ENCODE measurements around the gene PTPRG. TPM values are rescaled to one million over a fixed set of nuclear protein-coding genes. Genes with fewer than 3 reads are reported as not detected.

The PTPRG gene
- total RNA-seq, 1 experiment from 2014 or later, result 32.1 TPM

DNA sequence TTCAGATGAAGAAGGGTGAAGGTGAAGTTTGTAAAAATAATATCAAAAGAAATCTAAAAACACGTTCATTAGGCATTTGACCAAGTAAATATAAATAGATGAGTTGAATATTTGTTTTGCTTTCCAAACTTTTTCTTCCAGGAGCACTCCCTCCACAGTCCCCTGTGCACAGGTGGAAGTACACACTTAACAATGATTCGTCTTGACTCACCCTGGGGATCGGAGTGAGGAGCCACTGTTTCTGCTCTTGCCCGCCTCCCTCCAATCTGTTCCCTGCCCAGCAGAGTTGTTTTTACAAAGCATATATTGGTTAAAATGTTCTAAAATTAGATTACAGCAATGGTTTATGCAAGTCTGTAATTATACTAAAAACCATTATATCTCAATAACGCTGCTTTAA lies 175.1 kb downstream of the PTPRG start:
- H3K27ac ChIP-seq (ENCODE audit: low read depth, low read length), result no peak overlapping the region
- TF ChIP-seq SP1 (IDR thresholded peaks at IDR 0.05; ENCODE audit: low read depth) (no peak), FOSL1 (IDR thresholded peaks at IDR 0.05; ENCODE audit: low read depth) (0 out of 2 replicates have a peak, but pooled peaks have one; percentile 13)
- ChIA-PET POLR2A (no interaction called here), CTCF (no interaction called here), RAD21 (ENCODE audit: low non-redundant PET in 1 of 2, low total read pairs in 2 of 2, uncharacterized antibody in 2 of 2, unreplicated experiment in 2 of 2) (no interaction called here)
- H3K9me2 ChIP-seq (ENCODE audit: insufficient read depth), result no peaks in the 10 kb centered on the region
- BruUV-seq (replicated peaks), result no TSS peak
- ATAC-seq, result no peak
- no peak for DNase-seq (ENCODE audit: low read depth, low spot score)
- H3K9ac ChIP-seq (ENCODE audit: low read length), result no peak overlapping the region
- H2AFZ ChIP-seq (ENCODE audit: low read depth, low read length, poor library complexity, severe bottlenecking), result no peak overlapping the region
- H3K27me3 ChIP-seq (ENCODE audit: insufficient read depth, low read length), result no peaks in the 10 kb centered on the region
- no peak overlapping the region for H3K4me2 ChIP-seq (ENCODE audit: low read length)
- intact Hi-C loops (cut with micrococcal nuclease), result no loop called here
- H3K4me3 ChIP-seq (replicated peaks in 1 of 2; ENCODE audit: low read depth in 1 of 2, low read length in 2 of 2), result no peak overlapping the region
- peaks cover 11% of the 10 kb centered on the region; the same call in 1 of the 2 replicates for H3K79me2 ChIP-seq (ENCODE audit: insufficient read depth, low read length)
- no peaks in the 10 kb centered on the region for H4K20me1 ChIP-seq (ENCODE audit: insufficient read depth)
- H3K36me3 ChIP-seq (ENCODE audit: control insufficient read depth in 1 of 2, insufficient read depth in 2 of 2, low read length in 2 of 2), result no peaks in the 10 kb centered on the region
- H3K9me3 ChIP-seq (ENCODE audit: control insufficient read depth in 1 of 2, insufficient read depth in 1 of 2, low read depth in 1 of 2, low read length in 2 of 2), result no peaks in the 10 kb centered on the region
- H3K4me1 ChIP-seq (ENCODE audit: control insufficient read depth in 1 of 2, insufficient read depth in 2 of 2, low read length in 2 of 2), result no peaks in the 10 kb centered on the region

DNA sequence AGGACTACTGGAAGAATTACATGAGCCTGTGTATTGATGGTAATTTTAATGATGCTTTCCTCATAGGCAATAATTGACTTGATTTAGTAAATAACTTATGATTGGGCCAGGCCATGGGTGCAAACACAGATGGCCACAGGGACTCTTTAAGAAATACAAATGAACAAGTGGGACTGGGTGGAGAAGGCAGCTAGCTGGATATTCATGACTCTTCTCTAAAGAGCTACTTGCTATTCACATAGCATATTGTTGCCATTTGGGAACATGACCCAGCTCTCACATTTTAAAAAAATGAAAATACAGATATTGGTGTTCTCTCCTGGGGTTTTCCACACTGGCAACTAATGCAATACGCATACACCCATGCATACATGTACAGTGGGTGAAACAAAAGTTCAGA lies 178.3 kb downstream of the PTPRG start:
- H3K4me1 ChIP-seq (ENCODE audit: control insufficient read depth in 1 of 2, insufficient read depth in 2 of 2, low read length in 2 of 2), result no peaks in the 10 kb centered on the region
- H2AFZ ChIP-seq (ENCODE audit: low read depth, low read length, poor library complexity, severe bottlenecking), result no peak overlapping the region
- BruUV-seq (replicated peaks), result no TSS peak
- H3K27me3 ChIP-seq (ENCODE audit: insufficient read depth, low read length), result no peaks in the 10 kb centered on the region
- no peaks in the 10 kb centered on the region for H4K20me1 ChIP-seq (ENCODE audit: insufficient read depth)
- RAD21 ChIA-PET (ENCODE audit: low non-redundant PET in 1 of 2, low total read pairs in 2 of 2, uncharacterized antibody in 2 of 2, unreplicated experiment in 2 of 2), result no interaction called here
- H3K9me3 ChIP-seq (ENCODE audit: control insufficient read depth in 1 of 2, insufficient read depth in 1 of 2, low read depth in 1 of 2, low read length in 2 of 2), result no peaks in the 10 kb centered on the region
- POLR2A ChIA-PET, result no interaction called here
- H3K36me3 ChIP-seq (ENCODE audit: control insufficient read depth in 1 of 2, insufficient read depth in 2 of 2, low read length in 2 of 2), result no peaks in the 10 kb centered on the region
- H3K4me3 ChIP-seq (replicated peaks in 1 of 2; ENCODE audit: low read depth in 1 of 2, low read length in 2 of 2), result no peak overlapping the region
- H3K9me2 ChIP-seq (ENCODE audit: insufficient read depth), result no peaks in the 10 kb centered on the region
- CTCF ChIA-PET, result no interaction called here
- no peak for DNase-seq (ENCODE audit: low read depth, low spot score)
- peaks cover 4% of the 10 kb centered on the region; the same call in 1 of the 2 replicates for H3K79me2 ChIP-seq (ENCODE audit: insufficient read depth, low read length)
- no peak overlapping the region for H3K9ac ChIP-seq (ENCODE audit: low read length)
- intact Hi-C loops (cut with micrococcal nuclease), result no loop called here
- no peak overlapping the region for H3K27ac ChIP-seq (ENCODE audit: low read depth, low read length)
- no peak overlapping the region for H3K4me2 ChIP-seq (ENCODE audit: low read length)
- no peak for ATAC-seq
- TF ChIP-seq SP1 (IDR thresholded peaks at IDR 0.05; ENCODE audit: low read depth), result no peak
- TF ChIP-seq EZH2 (IDR thresholded peaks at IDR 0.05), result no peak
- TF ChIP-seq, protein P1, sequence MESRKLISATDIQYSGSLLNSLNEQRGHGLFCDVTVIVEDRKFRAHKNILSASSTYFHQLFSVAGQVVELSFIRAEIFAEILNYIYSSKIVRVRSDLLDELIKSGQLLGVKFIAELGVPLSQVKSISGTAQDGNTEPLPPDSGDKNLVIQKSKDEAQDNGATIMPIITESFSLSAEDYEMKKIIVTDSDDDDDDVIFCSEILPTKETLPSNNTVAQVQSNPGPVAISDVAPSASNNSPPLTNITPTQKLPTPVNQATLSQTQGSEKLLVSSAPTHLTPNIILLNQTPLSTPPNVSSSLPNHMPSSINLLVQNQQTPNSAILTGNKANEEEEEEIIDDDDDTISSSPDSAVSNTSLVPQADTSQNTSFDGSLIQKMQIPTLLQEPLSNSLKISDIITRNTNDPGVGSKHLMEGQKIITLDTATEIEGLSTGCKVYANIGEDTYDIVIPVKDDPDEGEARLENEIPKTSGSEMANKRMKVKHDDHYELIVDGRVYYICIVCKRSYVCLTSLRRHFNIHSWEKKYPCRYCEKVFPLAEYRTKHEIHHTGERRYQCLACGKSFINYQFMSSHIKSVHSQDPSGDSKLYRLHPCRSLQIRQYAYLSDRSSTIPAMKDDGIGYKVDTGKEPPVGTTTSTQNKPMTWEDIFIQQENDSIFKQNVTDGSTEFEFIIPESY (IDR thresholded peaks at IDR 0.05; ENCODE audit: extremely low read depth, insufficient replicate concordance, low read length), result no peak
- TF ChIP-seq, protein P2, sequence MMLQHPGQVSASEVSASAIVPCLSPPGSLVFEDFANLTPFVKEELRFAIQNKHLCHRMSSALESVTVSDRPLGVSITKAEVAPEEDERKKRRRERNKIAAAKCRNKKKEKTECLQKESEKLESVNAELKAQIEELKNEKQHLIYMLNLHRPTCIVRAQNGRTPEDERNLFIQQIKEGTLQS (IDR thresholded peaks at IDR 0.05), result no peak
- TF ChIP-seq CBX3 (IDR thresholded peaks at IDR 0.05; ENCODE audit: low read depth), result no peak
- no peak for TF ChIP-seq POLR2A (IDR thresholded peaks at IDR 0.05; ENCODE audit: borderline replicate concordance, extremely low read depth, insufficient read depth, insufficient read length)
- TF ChIP-seq FOSL1 (IDR thresholded peaks at IDR 0.05; ENCODE audit: low read depth), result no peak
- TF ChIP-seq POLR2AphosphoS5 (IDR thresholded peaks at IDR 0.05; ENCODE audit: low read depth, low read length), result no peak
- TF ChIP-seq, protein P3, sequence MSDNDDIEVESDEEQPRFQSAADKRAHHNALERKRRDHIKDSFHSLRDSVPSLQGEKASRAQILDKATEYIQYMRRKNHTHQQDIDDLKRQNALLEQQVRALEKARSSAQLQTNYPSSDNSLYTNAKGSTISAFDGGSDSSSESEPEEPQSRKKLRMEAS (IDR thresholded peaks at IDR 0.05), result no peak
- TF ChIP-seq ELF1 (IDR thresholded peaks at IDR 0.05; ENCODE audit: borderline replicate concordance, low read depth), result no peak
- TF ChIP-seq, protein P4, sequence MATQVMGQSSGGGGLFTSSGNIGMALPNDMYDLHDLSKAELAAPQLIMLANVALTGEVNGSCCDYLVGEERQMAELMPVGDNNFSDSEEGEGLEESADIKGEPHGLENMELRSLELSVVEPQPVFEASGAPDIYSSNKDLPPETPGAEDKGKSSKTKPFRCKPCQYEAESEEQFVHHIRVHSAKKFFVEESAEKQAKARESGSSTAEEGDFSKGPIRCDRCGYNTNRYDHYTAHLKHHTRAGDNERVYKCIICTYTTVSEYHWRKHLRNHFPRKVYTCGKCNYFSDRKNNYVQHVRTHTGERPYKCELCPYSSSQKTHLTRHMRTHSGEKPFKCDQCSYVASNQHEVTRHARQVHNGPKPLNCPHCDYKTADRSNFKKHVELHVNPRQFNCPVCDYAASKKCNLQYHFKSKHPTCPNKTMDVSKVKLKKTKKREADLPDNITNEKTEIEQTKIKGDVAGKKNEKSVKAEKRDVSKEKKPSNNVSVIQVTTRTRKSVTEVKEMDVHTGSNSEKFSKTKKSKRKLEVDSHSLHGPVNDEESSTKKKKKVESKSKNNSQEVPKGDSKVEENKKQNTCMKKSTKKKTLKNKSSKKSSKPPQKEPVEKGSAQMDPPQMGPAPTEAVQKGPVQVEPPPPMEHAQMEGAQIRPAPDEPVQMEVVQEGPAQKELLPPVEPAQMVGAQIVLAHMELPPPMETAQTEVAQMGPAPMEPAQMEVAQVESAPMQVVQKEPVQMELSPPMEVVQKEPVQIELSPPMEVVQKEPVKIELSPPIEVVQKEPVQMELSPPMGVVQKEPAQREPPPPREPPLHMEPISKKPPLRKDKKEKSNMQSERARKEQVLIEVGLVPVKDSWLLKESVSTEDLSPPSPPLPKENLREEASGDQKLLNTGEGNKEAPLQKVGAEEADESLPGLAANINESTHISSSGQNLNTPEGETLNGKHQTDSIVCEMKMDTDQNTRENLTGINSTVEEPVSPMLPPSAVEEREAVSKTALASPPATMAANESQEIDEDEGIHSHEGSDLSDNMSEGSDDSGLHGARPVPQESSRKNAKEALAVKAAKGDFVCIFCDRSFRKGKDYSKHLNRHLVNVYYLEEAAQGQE (IDR thresholded peaks at IDR 0.05; ENCODE audit: low read depth), result no peak
- TF ChIP-seq ZFX (IDR thresholded peaks at IDR 0.05), result no peak
- no peak for TF ChIP-seq EZH2phosphoT487 (IDR thresholded peaks at IDR 0.05; ENCODE audit: borderline replicate concordance)
- TF ChIP-seq TCF7L2 (IDR thresholded peaks at IDR 0.05; ENCODE audit: borderline replicate concordance, extremely low read depth, insufficient read depth, insufficient read length), result no peak
- no peak for TF ChIP-seq SRF (IDR thresholded peaks at IDR 0.05; ENCODE audit: low read depth)
- TF ChIP-seq RAD21 (IDR thresholded peaks at IDR 0.05; ENCODE audit: low read depth), result no peak
- TF ChIP-seq CEBPB (IDR thresholded peaks at IDR 0.05; ENCODE audit: low read depth), result no peak
